DMS79 (cell line): ENCODE data around the gene ZBTB33.

Source experiments
- DNase-seq: peaks from one replicate; lab custom pipeline; 2025; lab: John Stamatoyannopoulos, UW

ZBTB33 gene, protein sequence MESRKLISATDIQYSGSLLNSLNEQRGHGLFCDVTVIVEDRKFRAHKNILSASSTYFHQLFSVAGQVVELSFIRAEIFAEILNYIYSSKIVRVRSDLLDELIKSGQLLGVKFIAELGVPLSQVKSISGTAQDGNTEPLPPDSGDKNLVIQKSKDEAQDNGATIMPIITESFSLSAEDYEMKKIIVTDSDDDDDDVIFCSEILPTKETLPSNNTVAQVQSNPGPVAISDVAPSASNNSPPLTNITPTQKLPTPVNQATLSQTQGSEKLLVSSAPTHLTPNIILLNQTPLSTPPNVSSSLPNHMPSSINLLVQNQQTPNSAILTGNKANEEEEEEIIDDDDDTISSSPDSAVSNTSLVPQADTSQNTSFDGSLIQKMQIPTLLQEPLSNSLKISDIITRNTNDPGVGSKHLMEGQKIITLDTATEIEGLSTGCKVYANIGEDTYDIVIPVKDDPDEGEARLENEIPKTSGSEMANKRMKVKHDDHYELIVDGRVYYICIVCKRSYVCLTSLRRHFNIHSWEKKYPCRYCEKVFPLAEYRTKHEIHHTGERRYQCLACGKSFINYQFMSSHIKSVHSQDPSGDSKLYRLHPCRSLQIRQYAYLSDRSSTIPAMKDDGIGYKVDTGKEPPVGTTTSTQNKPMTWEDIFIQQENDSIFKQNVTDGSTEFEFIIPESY

GRCh38 chrX:120250522-120251271, at the start of gene ZBTB33:
Gene ZBTB33, plus strand, starts transcription at chrX:120250812. Its CDS starts 2,604 bp downstream, at chrX:120253416.
- DNase-seq = peak; percentile 68

DNA sequence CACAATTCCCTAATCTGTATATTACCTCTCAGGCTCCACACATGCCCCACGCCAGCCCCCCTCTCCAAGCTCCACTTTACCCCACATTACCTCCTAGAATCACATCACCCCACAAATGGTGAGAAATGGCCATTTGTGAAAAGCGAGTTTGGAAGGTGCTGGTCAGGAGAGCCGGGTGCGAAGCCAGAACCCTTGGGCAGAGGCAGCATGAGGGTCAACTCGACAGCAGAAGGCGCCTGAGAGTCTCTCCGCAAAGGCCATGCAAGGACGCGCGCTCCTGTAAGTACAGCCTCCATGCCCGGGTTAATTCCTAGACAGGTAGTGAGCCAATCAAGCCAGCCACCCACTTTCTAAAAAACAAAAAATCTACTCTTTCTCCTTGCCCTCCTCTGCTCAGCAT, 49.8 kb upstream of the ZBTB33 start:
- DNase-seq = no peak

DNA sequence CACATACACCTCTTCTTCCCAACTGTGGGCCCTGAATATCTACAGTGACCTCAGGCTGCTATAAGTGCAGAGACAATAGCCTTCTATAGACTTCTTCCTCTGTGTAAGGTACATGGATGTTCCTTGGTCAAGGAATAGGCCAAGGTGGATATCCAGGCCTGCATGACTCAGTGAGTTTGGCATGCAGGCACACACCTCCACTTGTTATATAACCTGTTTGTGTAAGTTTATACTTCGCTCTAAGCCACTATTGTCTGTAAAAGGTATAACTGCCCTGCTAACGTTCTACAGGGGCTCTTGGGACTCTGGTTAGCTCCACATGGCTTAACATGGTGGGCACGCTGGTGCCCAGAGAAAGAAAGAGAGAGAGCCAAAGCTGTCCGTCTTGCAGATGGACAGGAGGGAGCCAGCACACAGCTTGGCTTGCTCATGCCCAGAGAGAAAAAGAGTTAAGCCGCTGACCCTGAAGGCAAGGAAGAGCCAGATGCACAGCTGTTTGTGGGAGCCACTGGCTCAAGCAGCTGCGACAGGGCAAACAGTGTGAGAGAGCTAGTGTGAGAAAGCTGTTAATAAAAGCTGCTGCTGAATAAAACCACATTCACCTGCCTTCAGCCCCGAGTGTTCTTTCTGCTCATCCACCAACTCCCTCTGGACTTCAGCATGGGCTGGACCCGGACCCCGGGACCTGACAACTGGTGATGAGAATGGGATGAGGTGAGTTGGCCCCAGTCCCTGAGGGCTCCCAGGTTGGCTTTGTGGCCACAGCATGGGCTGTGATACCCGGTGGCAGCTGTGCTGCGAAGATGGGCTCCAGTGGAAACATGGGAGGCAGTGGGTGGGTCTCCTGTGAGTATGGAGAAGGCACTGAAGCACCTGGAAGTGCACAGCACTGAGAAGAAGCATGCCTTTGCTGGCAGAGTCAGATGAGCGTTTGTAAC, 44.5 kb upstream of the ZBTB33 start:
- DNase-seq = no peak

DNA sequence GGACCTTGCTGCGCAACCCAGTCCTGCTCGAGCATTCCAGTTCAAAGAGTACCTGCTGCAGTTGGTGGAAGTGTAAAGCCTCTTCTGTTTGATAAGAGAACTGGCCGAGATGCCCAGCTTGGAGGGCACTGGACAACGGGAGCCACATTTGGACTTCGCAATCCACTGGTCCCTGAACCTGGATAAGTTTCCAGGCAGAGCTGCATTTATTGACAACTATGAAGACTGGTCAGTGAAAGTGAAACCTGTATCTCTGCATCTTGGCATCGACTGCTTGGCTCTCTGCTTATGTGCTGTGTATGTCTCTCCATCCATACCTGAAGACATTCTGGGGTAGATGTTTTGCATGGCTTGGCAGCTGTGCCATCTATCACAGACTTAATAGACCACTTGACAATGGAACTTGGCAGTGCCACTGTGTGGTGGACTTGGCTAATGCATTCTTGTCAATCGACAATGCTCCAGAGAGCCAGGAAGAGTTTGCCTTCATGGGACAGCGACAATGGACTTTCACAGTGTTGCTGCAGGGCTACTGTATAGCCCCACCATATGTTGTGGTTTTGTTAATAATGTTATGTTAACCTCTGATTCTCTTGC, 43.5 kb upstream of the ZBTB33 start:
- DNase-seq = peak; percentile 51

DNA sequence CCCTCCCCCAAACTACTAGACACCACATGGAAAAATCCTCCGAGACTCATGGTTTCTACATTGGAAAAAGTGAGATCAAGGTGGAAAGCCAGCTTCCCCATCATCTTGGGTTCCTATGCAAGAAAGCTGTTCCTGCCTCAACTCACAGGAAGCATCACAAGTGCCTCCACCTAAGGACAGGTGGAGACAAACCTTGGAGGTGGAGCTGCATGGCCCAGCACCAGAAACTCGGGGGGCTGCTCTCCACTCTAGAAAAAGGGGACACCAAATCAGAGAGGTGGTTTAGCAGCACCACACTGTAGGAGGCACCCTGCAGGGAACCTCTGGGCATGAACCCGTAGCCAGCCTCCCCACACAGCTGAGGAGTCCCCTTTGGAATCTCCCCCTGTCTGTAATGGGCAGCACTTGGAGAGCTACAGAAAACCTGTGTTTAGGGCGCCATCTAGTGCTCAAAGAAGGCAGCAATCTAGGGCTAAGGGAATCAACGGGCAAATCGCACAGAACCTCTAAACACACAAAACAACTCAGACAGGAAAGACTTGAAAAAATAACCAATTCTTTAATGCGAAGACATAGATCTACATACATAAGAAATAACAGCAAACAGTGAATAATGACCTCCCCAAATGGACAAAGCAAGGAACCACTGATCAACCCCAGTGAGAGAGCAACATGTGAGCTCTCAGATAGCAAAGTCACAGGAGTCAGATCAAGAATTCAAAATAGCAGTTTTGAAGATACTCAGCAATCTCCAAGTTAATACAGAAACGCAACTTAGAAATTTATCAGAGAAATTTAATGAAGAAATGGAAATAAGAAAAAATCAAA, 37.0 kb upstream of the ZBTB33 start:
- no peak for DNase-seq

DNA sequence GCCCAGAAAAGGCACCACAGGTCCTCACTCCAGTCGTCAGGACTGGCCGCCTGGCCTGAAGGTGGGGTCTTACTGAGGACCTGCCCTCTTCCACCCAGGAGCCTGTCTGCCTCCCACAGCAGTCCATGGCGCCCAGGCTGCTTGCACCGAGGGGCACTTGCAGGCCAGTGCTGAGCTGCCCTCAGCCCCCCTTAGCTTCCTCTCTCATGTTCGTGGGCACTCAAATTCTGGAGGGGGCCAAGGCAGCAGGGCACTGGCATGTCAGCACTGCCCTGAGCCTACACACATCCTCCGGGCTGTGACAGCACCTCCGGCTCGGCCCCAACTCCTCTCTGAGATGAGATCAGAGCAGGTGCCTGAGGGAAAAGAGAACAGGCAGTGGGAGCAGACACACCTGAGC, 27.2 kb upstream of the ZBTB33 start:
- DNase-seq = no peak

DNA sequence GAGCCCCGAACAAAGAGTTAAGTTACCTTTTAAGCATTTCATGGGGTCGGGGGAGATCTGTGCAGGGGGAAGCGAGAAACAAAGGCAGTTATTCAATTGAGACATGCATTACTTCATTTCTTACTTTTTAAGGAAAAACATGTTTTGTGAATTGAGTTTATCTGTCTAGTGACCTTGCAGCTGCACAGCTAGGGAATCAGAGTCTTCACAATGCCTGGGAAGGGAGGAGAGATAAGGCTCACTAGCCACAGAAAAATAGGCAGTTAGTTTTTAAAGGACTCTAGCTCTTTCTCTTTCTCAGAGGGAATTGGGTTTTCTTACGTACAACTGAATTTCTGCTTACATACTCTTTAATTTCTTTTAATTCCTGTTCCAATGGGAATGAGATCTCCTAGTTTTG, 26.2 kb upstream of the ZBTB33 start:
- DNase-seq = no peak

GRCh38 chrX:120228187-120228908, 22.3 kb upstream of the ZBTB33 start:
- DNase-seq = no peak

DNA sequence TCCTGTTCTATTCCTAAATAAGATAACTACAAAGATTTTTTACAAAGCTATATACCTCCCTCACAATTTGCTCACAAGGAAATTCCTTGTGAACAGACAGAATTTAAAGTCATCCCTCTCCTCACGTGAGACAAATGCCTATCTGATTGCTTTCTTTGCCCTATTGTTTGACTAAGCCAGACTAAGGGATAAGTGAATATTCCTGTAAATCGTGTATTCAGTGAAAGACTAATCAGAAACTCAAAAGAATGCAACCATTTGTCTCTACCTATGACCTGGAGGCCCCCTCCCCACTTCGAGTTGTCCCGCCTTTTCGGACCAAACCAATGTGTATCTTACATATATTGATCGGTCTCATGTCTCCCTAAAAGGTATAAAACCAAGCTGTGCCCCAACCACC, 15.3 kb upstream of the ZBTB33 start:
- DNase-seq = no peak

DNA sequence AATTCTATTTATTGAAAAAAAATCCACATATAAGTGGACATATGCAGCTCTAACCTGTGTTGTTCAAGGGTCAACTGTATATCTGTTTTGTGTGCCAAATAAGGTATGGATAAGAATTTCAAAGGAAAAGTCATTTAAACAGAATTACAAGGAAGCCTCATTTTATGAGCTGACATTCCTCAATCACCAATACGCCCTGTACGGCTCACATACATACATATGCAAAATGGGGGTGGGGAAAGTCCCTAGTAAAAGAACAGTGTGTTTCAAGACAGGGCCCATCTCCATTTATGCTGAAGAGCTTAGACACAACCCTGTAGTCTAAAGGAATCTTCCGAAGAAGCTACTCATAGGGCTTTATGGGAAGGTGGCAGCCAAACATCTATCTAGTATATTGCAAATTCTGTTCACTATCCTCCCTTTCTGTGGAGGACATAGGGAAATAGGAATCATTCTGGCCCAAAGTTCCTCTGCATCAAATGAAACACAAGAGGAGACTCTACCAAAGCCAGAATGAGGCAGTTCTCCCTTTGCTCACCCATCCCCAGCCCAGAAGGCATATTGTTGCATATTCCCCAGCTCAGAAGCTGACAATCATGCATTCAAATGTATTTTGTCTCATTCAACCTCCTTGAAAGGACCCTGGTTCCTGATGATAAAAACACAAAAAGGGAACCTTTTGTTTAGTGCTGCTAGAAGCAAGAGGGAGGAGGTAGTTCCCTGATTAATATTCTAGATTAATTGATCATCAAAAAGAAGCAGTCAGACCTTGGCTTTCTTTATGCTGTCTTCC, 13.7 kb upstream of the ZBTB33 start:
- no peak for DNase-seq

GRCh38 chrX:120238933-120239332, 11.7 kb upstream of the ZBTB33 start:
- no peak for DNase-seq

DNA sequence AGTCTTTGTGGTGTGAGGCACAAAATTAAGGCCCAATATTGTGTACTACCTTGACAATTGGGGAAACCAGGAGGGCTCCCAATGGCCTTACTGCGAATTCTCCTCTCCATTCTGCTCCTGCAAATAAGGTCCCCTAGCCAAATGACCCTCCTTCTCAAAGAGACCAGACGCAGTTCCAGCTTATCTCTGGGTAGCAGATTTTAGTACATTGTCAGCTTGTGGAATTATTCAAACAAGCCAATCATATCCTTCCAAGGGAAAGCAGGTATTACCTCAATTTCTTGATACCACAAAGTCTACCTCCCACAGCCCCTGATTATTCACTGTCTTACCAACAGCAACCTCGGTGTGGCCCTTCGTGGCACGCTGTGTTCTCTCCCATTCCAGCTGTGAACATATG, 7.8 kb upstream of the ZBTB33 start:
- no peak for DNase-seq

DNA sequence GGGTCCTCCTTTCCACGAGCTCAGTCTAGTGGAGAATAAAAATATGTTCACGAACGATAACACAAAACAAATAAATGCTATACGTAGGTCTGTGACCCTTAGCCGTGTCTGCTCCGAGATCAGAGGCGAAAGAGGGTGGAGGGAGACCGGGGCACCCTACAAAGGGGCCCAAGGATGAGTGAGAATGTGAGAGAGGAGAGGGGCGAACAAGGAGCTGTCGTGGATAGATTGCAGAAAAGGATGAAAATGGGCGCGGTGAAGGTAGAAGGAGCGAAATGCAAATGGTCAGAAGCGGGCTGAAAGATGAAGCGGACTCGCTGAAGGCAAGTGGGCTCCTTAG, 6.2 kb upstream of the ZBTB33 start:
- no peak for DNase-seq

- DNase-seq = peak; percentile 46
Observed at GRCh38 chrX:120244735-120245498, 5.7 kb upstream of the ZBTB33 start.

DNA sequence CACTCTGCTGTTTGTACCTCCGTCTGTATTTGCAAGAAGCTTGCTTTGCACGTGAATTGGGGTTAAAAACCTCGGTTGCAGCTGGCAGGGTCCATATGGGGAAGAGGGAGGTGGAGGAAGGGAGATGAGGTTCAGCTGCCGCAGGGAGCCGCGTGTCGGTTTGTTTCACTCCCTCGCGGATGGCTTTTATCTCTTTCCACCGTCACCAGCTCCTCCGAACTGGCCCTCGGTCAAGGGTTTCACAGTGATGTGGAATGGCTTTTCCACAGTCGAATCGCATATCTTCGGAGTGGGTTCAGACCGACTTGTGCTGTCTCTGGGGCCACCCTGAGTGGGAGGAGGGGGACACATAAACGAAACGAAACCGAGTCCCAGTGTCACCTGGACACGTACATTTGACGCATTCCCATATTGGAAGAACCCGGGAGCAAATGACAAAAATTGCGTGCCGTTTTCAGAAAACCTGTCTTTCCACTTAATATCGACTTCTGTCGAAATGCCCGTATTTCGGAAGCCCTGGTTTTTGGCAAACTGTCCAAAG, 929 bp downstream of the ZBTB33 start:
- no peak for DNase-seq

DNA sequence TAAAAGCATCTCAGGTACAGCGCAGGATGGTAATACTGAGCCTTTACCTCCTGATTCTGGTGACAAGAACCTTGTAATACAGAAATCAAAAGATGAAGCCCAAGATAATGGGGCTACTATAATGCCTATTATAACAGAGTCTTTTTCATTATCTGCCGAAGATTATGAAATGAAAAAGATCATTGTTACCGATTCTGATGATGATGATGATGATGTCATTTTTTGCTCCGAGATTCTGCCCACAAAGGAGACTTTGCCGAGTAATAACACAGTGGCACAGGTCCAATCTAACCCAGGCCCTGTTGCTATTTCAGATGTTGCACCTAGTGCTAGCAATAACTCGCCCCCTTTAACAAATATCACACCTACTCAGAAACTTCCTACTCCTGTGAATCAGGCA, 3.2 kb downstream of the ZBTB33 start:
- no peak for DNase-seq

- peak; percentile 64 for DNase-seq
Observed at GRCh38 chrX:120260369-120260768, 9.8 kb downstream of the ZBTB33 start.
